ENCODE measurements around the gene PLEKHA5.
"Not testable (repeated sequence)": the region's sequence is repeated elsewhere in the genome, so short reads cannot be mapped to it uniquely, and the experiment has no call there.

Gene PLEKHA5

DNA sequence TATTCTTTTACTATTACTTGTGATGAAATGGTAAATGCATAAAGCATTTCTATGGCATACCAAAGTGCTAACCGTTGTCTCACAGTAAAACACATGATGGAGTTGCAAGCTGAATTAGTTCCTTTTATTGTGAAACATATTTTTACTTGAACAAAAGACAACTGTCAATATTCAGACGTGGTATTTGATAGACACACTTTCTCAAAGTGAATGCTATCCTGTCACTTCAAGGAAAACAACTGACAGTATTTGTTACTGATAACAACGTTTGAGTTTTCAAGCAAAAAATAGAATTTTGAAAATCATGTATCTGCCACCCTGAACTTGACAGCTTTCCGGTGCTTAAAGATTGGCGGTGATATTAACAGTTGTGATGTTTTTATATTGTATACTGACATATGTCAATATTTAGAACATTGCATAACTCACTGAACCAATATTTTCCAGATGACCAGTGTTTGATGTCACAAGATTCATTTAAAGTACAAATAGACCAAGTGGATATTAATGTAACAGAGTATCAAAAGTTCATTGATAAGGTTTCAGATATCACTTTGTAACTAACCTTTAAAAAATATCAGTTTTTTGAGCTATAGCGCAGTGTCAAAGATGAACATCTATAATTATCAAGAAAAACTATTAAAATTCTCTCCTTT, 156.4 kb downstream of the PLEKHA5 start:
- DNase-seq = no peak

DNA sequence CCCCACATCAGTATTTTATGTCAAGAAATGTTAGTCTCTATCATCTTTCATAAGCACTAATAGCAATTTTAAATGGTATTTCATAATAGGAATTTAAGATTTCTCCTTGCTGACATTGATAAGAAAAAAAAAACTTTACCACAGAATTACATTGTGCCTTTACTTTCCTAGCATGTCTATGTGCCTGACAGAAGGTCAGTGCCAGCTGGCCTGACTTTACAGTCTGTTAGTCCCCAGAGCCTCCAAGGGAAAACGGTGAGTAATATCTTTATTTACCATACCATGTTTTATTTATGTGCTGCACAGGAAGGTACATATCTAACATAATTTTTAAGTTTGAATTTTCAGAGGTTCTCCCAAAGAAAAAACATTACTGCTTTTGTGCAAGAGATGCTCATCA, 157.8 kb downstream of the PLEKHA5 start:
- no peak for DNase-seq

DNA sequence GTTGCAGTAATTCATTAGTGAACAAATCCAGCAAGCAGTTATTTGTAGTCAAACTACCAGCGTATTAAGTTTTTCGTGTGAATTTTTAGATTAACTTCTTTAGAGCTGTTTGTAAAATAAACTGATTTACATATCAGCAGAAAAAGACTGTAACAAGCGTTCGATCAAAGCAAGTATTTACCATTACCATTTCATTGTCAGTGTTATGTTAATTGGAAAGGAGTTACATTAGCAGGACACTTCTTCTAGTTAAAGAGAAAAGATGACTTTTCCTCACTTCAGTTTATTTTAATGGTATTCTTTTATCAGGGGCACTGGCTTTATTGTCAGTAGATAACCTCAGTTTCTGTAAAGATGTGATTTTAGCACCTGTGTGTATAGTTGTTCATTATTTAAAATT, 158.6 kb downstream of the PLEKHA5 start:
- no peak for DNase-seq

DNA sequence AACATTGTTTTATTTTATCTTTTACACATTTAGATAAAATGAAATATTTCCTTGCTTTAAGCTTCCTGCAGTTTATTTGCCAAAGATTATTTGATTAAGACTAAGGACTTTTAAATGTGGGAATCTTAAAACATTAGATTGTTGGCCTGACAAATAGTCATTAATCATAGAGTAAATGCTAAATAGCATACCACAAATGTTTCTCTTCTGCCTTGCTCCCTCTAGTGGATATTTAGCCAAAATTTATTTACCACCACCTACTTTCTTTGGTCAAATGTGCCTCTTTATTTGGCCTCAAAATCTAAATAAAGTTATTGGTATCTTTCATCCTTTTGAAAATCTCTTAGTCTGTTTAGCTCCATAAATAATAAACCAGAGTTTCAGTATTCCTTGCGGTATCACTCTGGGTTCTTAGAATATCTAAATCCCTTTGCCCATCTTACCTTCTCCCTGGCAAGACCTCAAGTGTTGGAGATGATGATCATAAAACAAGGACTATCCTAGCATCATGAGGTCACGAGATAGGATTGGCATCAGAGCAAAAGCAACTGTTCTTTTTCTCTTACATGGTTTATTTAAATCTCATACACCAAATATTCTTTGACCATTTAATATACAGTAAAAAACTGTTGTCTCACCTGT, 159.2 kb downstream of the PLEKHA5 start:
- peak; percentile 19 for DNase-seq

DNA sequence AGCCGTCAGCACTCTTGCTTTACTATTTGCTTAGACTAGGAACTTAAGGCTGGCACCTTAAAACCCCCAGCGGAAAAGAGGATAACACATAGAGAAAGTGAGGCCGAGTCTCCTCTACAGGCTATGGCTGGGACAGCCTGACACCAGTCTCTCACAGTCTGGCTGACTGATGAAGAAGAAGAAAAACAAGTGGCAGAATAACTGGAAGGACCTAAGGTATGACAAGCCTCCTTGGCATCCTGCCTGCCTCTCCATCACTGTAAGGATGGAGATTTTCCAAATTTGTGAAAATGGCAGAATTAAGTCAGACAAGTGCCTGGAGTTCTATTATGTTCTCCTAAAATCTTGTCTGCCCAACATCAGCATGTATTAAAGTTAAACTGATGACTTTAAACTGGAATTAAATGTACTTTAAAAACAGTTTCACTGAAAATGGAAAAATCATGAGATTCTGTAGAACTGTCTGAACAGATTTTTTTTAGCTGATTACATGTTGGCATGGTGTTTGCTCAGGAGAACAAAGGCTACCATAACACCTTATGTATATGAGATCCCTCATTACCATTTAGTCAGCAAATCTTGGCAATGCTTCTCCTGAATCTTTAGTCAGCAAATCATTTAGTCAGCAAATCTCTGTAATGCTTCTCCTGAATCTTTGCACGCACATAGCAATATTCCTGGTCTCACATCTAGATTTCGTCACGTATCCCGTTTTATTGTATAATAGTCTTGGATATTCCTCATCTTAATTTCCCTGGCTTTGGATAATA, 169.5 kb downstream of the PLEKHA5 start:
- DNase-seq = no peak

DNA sequence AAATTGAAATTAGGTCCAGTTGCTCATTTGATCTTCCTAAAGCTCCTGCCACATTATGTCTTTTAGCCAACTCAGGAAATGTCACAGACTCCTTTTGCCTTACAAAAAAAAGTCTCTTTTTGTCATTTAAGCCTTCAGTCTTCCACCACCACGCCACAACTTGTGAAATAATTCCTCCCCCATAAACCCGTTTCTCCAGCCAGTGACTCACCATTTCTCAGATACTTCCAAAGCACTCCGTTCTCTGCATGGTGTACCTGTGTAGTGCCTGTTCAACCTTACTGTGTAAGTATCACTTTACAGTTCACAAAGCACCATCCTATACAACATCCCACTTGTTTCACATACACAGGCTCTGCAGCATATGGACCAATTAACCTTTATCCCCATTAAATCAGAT, 170.2 kb downstream of the PLEKHA5 start:
- no peak for DNase-seq

DNA sequence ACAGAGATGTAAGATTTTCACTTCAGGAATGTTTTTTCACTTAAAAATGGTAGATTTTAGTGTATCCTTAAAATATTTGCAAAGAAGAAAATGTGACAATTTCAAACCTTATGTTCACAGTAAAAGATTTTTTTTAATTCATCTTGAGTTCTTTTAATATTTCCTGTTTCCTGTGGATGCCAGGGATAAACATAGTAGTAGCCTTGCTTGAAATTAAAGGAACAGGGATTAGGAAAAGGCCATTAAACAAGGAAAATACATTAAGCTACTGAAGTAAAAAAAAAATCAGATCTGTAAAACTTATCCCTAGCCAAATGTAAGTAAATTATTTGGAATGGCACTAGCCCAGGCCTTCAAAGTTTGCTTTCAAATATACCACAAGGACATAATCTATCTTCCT, 171.7 kb downstream of the PLEKHA5 start:
- no peak for DNase-seq

DNA sequence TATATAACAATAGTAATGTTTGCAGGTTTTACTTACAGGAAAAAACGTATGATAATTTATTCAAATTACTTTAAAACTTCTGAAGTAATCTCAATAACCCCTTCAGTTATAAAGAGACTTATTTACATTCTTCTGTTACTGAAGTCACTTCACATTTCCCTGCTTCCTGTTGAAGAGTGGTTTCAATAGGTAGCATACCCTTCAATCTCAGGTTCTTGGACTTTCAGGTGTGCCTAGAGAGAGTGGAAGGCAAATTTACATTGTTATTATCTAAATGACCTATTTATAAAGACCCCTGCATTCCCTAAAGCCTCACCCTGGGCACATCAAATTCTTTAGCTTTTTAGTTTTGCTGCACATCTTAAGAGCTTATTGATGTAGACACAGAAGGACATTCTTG, 172.2 kb downstream of the PLEKHA5 start:
- DNase-seq = no peak

DNA sequence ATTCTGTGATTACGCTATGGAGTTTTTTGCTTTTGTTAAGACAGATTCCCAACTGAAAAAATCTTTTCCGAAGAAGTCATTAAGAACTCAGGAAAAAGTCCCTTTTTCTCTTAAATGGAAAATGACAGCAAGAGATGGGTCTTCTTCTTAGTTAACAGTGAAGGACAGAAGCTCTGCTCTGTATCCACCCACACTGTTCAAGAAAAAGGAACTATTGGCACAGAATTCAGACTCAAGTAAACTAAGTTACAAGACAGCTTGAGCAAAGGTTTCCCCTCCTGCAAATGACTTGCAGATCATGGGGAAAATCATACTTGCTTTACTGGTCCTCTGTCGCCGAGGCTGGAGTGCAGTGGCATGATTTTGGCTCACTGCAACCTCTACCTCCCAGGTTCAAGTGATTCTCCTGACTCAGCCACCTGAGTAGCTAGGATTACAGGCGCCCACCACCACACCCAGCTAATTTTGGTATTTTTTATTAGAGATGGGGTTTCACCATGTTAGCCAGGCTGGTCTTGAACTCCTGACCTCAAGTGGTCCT, 172.6 kb downstream of the PLEKHA5 start:
- no peak for DNase-seq

DNA sequence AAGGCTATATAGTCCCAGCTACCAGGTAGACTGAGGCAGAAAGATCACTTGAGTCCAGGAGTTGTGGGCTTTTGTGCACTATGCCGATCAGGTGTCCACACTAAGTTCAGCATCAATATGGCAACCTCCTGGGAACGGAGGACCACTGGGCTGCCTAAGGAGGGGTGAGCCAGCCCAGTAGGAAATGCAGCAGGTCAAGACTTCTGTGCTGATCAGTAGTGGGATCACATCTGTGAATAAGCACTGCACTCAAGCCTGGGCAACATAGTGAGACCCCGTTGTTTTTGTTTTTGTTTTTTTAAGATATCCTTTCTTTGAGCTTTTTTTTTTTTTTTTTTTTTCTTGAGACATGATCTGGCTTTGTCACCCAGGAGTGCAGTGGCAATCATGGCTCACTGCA, 174.0 kb downstream of the PLEKHA5 start:
- no peak for DNase-seq

DNA sequence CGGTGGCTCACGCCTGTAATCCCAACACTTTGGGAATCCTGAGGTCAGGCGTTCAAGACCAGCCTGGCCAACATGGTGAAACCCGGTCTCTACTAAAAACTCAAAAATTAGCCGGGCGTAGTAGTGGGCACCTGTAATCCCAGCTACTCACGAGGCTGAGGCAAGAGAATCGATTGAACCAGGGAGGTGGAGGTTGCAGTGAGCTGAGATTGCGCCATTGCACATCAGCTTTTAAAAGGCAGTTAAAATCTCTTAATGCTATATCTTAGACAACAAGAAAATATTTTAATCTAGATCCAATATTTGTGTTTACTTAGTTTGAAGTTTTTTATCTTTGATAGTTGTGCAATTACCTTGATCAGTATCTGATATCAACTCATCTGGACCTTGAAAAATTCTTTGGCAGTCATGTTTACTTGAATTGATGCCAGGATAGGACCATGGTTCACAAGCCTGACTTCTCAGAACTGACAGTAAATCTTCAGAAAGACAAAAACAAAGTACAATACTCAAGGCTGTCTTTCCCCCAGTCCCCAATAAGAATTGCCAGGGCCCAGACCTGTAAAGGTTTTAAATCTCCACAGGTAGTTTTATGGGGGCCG, 174.7 kb downstream of the PLEKHA5 start:
- no peak for DNase-seq

DNA sequence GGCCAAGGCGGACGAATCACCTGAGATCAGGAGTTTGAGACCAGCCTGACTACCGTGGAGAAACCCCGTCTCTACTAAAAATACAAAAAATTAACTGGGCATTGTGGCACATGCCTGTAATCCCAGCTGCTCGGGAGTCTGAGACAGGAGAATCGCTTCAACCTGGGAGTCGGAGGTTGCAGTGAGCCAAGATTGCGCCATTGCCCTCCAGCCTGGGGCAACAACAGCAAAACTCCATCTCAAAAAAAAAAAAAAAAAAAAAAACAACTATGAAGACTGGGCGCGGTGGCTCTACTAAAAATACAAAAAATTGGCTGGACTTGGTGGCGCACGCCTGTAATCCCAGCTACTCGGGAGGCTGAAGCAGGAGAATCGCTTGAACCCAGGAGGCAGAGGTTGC, 176.1 kb downstream of the PLEKHA5 start:
- DNase-seq = not testable (repeated sequence)

DNA sequence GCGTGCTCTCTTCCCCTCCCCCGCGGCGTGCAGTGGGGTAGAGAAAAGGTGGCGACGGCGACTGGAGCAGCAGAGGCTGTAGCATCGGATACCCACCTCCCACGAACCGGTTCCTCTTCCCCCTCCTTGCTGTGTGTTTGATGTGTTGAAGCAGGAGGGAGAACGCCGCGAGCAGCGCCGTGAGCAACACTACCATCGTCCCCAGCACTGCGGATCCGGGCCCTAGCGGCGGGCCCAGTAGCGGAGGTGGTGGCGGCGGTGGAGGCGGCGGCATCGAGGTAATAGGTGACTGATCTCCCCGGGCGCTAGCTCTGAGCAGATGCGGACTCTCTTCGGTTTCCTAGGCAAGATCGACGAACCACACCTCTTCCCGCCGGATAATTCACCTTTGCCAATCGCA, 176.8 kb downstream of the PLEKHA5 start:
- DNase-seq = no peak

DNA sequence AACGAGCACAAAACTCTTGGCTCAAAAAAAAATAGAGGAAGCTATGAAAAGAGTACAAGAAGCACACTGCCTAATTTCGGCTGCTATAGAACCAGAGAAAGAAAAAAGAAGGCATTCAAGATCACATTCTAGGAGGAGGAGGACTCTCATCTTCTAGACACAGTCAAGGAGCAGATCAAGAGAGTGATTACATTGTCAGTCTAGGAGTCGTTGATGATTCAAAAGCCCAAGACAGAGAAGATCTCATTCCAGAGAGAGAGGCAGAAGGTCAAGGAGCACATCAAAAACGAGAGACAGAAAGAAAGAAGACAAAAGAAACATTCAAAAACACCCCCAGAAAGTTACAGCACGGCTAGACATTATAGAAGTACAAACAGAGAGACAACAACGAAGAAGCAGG, 177.9 kb downstream of the PLEKHA5 start:
- no peak for DNase-seq

DNA sequence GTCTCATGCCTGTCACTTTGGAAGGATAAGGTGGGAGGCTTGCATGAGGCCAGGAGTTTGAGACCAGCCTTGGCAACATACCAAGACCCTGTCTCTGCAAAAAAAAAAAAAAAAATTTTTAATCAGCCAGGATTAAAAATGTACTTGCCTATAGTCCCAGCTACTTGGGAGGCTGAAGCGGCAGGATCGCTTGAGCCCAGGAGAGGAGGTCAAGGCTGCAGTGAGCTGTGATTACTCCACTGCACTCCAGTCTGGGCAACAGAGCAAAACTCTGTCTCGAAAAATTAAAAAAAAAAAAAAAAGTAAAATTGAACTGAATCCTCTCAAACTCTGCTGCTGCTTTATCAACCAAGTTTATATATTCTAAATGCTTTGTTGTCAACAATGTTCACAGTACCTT, 181.6 kb downstream of the PLEKHA5 start:
- DNase-seq = no peak

DNA sequence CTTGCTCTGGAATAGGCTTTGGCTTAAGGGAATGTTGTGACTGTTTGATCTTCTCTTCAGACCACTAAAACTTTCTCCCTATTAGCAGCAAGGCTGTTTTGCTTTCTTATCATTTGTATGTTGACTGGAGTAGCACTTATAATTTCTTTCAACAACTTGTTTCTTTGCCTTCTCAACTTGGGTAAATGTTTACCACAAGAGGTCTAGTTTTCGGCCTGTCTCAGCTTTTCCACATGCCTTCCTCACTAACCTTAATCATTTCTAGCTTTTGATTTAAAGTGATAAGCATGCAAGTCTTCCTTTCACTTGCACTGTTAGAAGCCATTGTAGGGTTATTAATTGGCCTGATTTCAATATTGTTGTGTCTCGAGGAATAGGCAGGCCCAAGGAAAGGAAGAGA, 183.1 kb downstream of the PLEKHA5 start:
- no peak for DNase-seq

DNA sequence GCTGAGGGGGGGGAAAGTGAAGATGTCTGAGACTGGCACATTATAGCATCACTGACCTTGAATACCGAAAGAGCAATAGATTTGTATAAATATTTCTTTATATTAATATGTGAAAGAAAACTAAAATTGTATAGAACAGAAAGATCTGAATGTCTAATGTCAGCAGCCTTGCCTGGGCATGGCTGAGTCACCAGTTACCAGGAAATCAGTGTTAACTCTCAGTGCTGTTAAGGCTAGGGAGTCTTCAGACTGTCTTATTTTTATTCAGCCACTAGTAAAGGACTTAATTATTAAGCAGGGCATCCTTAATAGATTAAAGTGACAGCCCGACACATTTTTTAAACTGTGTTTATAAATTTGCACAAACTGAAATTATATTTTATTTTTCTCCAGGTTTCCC, 186.9 kb downstream of the PLEKHA5 start:
- DNase-seq = no peak

DNA sequence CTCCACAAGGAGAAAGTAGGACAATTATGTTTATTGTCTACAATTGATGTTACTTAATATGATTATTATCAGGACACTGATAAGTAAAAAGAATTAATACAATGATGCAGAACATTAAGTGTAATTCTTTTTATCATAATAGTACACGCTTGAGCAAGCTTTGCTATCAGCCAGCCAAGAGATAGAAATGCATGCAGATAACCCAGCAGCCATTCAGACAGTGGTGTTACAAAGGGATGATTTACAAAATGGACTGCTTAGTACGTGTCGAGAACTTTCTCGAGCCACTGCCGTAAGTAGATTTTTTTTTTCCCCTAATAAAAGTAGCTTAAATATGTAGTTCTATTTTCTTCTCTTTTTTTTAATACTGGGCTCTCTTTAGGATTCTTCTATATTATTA, 192.8 kb downstream of the PLEKHA5 start:
- no peak for DNase-seq

DNA sequence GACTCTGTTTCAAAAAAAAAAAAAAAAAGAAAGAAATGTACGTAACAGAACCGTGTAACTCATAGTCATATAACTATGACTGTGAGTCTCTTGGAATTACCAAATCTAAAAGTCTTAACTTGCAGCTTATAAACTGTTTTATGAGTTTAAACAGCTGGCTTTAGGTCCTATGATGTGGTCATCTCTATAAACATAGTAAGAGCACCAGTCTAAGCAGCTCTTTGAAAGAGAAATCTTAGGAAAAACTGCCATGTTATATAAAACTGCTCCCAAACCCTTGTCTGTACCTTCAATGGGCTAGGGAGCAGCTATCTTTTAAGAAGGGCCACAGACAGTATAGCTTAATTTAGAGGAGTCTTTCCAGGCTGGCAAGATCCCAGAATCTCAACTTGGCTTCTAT, 194.3 kb downstream of the PLEKHA5 start:
- DNase-seq = no peak

DNA sequence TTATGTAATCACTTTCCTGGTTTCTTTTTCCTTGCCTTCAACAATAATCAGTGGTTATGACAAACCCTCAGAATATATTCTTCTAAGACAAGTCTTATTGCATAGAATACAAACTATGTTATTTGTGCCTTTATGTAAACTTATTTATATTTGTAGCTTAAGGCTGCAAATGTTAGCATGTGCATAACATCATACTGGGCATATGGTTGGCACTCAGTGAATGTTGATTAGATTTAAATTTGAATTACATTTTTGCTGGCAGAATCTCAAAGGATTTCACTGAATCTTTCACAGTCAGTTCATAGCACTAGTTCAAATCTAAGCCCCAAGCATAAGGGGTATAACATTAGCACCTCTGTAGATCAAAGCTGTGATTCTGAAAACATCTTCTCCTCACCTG, 196.6 kb downstream of the PLEKHA5 start:
- no peak for DNase-seq

DNA sequence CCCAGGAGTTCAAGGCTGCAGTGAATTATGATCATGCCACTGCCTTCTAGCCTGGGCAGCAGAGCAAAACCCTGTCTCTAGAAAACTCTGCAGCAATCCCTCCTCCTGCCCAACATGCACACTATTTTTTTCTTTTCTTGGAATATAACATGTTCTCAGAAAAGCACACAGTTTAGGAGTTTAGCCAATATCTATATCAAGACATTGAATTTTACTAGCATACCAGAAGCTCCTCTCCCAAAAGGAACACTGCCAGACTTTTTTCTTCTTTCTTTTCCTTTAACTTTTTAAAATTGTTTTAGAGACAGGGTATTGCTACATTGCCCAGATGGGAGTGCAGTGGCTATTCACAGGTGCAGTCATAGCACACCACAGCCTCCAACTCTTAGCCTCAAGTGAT, 202.7 kb downstream of the PLEKHA5 start:
- DNase-seq = no peak

DNA sequence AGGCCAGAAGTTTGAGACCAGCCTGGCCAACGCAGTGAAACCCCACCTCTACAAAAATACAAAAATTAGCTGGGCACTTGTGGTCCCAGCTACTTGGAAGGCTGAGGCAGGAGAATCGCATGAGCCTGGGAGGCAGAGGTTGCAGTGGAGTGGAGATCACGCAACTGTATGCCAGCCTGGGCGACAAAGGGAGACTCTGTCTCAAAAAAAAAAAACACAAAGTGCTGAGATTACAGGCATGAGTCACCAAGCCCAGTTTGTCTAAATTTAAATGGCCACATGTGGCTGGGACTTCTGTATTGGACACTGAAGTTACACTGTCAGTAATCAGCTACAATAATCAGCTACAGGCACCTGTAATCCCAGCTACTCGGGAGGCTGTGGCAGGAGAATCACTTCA, 208.9 kb downstream of the PLEKHA5 start:
- no peak for DNase-seq

DNA sequence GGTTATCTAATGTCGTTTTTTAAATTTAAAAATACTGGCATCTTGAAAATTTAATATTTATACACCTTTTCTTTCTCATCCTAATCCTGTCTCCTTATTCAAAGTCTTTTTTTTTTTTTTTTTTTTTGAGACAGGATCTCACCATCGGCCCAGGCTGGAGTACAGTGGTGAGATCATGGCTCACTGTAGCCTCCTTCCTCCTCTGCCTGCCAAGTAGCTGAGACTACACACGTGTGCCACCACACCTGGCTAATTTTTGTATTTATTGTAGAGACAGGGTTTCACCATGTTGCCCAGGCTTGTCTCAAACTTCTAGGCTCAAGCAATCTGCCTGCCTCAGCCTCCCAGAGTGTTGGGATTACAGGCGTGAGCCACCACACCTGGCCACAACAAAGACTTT, 221.3 kb downstream of the PLEKHA5 start:
- not testable (repeated sequence) for DNase-seq

DNA sequence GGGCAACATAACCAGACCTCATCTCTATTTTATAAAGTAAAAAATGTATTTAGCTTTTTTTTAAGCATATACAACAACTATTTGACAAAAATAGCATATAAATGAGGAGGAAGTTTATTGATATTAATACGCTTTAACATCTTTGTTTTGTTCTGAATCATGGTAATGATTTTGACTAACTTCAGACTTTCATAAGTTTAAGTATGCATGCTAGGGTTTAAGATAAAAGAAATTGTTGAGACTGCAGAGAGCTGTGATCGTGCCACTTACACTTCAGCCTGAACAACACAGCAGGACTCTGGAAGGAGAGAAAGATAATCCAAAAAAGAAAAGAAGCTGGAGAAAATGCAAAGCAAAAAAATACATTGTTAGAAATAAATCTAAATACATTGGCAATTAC, 221.8 kb downstream of the PLEKHA5 start:
- DNase-seq = no peak

All from NCI-H2029 treated with DMSO at 0.1 percent for 48 hours (cell line).